ENCODE measurements around the gene ITGAE.
"Not testable (repeated sequence)": the region's sequence is repeated elsewhere in the genome, so short reads cannot be mapped to it uniquely, and the experiment has no call there.

DNA sequence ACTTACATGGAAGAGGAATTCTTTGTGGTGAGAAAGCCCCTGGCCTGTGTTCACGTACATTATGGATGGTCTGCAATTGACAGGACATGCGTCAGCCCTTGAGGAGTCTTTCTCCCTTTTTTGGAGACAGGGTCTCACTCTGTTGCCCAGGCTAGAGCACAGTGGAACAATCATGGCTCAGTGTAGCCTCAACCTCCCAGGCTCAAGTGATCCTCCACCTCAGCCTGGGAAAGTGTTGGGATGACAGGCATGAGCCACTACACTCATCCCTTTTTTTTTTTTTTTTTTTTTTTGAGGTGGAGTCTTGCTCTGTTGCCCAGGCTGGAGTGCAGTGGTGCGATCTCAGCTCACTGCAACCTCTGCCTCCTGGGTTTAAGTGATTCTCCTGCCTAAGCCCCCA is 72.9 kb downstream of the ITGAE start:
- TF ChIP-seq EZH2 (IDR thresholded peaks at IDR 0.05; ENCODE audit: borderline replicate concordance, low read length); CTCF (conservative IDR thresholded peaks at IDR 0.05 in 1 of 2, IDR thresholded peaks at IDR 0.05 in 1 of 2; ENCODE audit: extremely low read depth in 1 of 2, insufficient read depth in 1 of 2, low read depth in 1 of 2, low read length in 2 of 2): not testable (repeated sequence)
